ENCODE measurements around the gene INPP5A. TPM values are rescaled to one million over a fixed set of nuclear protein-coding genes. Genes with fewer than 3 reads are reported as not detected.
A peak's percentile ranks its signal among the peaks of the same experiment; 100 is the strongest.

INPP5A gene
- total RNA-seq, 1 donor from 2014 or later: 36.4 TPM

DNA sequence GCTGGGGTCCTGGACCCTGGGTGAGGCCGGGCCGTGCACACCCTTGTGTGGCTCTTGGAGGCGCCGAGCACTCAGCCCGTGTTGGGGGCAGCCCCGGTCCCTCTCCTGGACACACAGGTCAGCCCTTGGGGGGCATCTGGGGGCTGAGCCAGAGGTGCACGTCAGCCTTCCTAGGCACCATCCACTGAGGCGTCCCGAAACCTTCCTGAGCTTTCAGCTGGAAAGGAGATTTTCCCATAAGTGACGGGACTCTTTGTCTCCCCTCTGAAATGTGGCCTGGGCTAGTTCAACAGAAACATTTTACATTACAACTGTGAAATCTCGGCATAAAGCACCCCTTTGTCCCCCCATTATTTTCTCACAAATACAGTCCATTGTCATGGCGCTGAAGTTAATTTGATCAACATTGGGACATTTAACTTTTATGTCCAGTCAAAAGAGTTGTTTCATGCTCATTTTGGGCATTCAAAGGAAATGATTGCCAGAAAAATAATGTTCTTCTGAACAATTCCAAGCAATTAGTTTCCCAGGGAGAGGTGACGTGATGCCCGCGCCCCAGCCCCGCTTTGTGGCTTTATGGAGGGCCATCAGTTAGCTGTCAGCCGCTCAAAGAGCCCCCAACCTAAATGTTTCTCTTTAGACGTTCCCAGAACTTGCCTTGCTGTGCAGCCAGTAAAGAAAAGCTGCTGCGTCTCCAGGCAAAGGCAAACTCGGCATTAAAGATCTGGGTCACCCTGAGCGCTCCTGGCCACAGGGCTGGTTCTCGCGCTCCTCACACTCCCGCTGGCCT, 177.6 kb downstream of the INPP5A start:
- Mint-ChIP-seq H3K27me3 (ENCODE audit: unreplicated experiment) (no peaks in the 10 kb centered on the region), H3K4me1 (ENCODE audit: unreplicated experiment) (peaks cover 7% of the 10 kb centered on the region), H3K36me3 (ENCODE audit: unreplicated experiment) (peaks cover 9% of the 10 kb centered on the region), H3K9me3 (ENCODE audit: unreplicated experiment) (no peaks in the 10 kb centered on the region), H3K4me3 (ENCODE audit: unreplicated experiment) (no peak overlapping the region), H3K27ac (ENCODE audit: unreplicated experiment) (no peak overlapping the region)
- no peak for DNase-seq (ENCODE audit: extremely low spot score, unreplicated experiment)
- TF ChIP-seq CTCF (IDR thresholded peaks at IDR 0.05): no peak

DNA sequence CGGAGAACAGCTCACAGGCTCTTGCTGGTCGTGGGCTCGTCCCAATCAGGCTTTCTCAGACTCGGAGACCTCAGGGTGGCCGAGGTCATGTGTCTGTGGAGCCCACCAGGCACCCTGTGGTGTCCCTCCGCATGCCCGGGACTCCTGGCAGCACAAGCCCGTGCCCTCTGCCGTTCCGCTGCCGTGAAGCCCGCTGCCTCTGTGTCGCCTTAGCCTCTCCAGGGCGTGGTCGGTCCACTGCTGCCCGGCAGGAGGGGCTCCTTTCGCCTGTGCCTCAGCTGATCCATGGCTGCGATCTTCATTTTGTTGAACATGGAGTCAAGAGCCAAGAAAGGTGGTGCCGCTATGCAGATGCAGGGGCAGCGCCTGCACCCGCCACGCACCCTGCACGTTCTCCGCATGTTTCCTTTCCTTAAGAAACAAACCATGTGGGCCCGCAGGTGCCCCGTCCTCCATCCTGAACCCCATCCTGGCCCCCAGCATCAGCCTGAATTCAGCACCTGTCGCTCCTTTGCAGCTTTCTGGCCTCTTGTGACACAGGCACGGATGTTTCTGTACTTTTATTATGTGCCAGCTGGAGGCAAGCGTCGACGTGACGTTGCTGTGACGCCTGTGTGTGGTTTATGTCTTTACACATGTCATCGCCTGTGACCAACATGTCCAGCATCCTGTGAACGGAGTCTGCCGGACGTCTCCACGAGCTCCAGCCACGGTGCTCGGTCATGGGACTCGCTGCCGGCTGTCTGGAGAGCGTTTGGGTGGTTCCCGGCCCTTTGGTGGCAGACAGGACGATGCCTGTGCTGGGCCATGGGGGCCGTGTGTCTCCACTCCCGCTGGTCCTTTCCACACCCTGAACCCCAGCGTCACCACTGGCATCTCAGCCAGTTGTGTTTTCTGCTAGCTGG, 178.4 kb downstream of the INPP5A start:
- TF ChIP-seq CTCF (IDR thresholded peaks at IDR 0.05): no peak
- no peaks in the 10 kb centered on the region for H3K27me3 Mint-ChIP-seq (ENCODE audit: unreplicated experiment)
- H3K4me1 Mint-ChIP-seq (ENCODE audit: unreplicated experiment): peaks cover 7% of the 10 kb centered on the region
- DNase-seq (ENCODE audit: extremely low spot score, unreplicated experiment): no peak
- no peaks in the 10 kb centered on the region for H3K9me3 Mint-ChIP-seq (ENCODE audit: unreplicated experiment)
- H3K4me3 Mint-ChIP-seq (ENCODE audit: unreplicated experiment): no peak overlapping the region
- peaks cover 8% of the 10 kb centered on the region for H3K36me3 Mint-ChIP-seq (ENCODE audit: unreplicated experiment)
- H3K27ac Mint-ChIP-seq (ENCODE audit: unreplicated experiment): no peak overlapping the region

- H3K36me3 Mint-ChIP-seq (ENCODE audit: unreplicated experiment): peaks cover 8% of the 10 kb centered on the region
- no peaks in the 10 kb centered on the region for H3K27me3 Mint-ChIP-seq (ENCODE audit: unreplicated experiment)
- H3K27ac Mint-ChIP-seq (ENCODE audit: unreplicated experiment): no peak overlapping the region
- H3K4me3 Mint-ChIP-seq (ENCODE audit: unreplicated experiment): no peak overlapping the region
- H3K9me3 Mint-ChIP-seq (ENCODE audit: unreplicated experiment): no peaks in the 10 kb centered on the region
- TF ChIP-seq CTCF (IDR thresholded peaks at IDR 0.05): no peak
- H3K4me1 Mint-ChIP-seq (ENCODE audit: unreplicated experiment): peaks cover 13% of the 10 kb centered on the region
- DNase-seq (ENCODE audit: extremely low spot score, unreplicated experiment): no peak
Observed at GRCh38 chr10:132716691-132717490, 179.3 kb downstream of the INPP5A start.

DNA sequence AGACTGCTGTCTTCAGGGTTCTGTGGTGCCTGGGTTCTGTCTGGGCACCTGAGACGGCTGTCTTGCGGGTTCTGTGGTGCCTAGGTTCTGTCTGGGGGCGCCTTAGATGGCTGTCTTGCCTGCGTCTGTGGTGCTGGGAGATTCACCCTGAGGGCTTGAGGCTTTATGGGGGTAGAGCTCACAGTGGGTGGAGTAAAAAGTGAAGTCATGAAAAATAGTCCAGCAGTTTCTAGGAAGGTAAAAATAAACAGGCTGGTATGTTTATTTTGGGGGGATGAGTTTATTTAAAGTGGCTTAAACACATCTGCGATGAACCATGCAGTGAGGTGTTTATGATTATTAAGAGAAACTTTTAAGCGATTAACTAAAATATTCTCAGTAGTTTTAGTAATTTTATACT, 184.1 kb downstream of the INPP5A start:
- Mint-ChIP-seq H3K36me3 (ENCODE audit: unreplicated experiment) (peaks cover 15% of the 10 kb centered on the region), H3K27ac (ENCODE audit: unreplicated experiment) (peak overlapping the region; percentile 85), H3K4me3 (ENCODE audit: unreplicated experiment) (no peak overlapping the region), H3K27me3 (ENCODE audit: unreplicated experiment) (no peaks in the 10 kb centered on the region), H3K4me1 (ENCODE audit: unreplicated experiment) (peaks cover 15% of the 10 kb centered on the region), H3K9me3 (ENCODE audit: unreplicated experiment) (no peaks in the 10 kb centered on the region)
- no peak for TF ChIP-seq CTCF (IDR thresholded peaks at IDR 0.05)
- no peak for DNase-seq (ENCODE audit: extremely low spot score, unreplicated experiment)

Data from osteocyte (in vitro differentiated cells).